Type B pancreatic cell (in vitro differentiated cells): ENCODE results near the gene NCOA1. TPM values are rescaled to one million over a fixed set of nuclear protein-coding genes. Genes with fewer than 3 reads are reported as not detected.

Experiments used
- DNase-seq: peaks from one replicate; pipeline ENCODE4 v3.0.0; 2021; ENCODE audit warnings: mixed read lengths; ENCODE audit not compliant: unreplicated experiment; ENCODE audit errors: extremely low spot score
- H3K27ac Mint-ChIP-seq: 2 replicates; pipeline ENCODE4 v1.8.0; 2021; ENCODE audit warnings: mild to moderate bottlenecking, mixed read lengths
- H3K27me3 Mint-ChIP-seq: 2 replicates; pipeline ENCODE4 v1.8.0; 2021; ENCODE audit warnings: mixed read lengths
- H3K36me3 Mint-ChIP-seq: 2 replicates; pipeline ENCODE4 v1.8.0; 2021; ENCODE audit warnings: mixed read lengths
- H3K4me1 Mint-ChIP-seq: one replicate; pipeline ENCODE4 v1.8.0; 2021; ENCODE audit warnings: mixed read lengths; ENCODE audit not compliant: unreplicated experiment
- H3K4me3 Mint-ChIP-seq: 2 replicates; pipeline ENCODE4 v1.8.0; 2021; ENCODE audit warnings: mild to moderate bottlenecking, mixed read lengths
- H3K9me3 Mint-ChIP-seq: 2 replicates; pipeline ENCODE4 v1.8.0; 2021; ENCODE audit warnings: mixed read lengths
- CTCF ChIP-seq: fragments of 200-600 bp; sonication (generic); conservative IDR thresholded peaks from 2 replicates; pipeline ENCODE4 v1.5.0; 2021; ENCODE audit warnings: antibody characterized with exemption, mild to moderate bottlenecking
- long read RNA-seq: library from polyadenylated mRNA; unstranded; transcript quantifications from one replicate; pipeline ENCODE4 v2.0.0, GENCODE V29; 2020
- total RNA-seq: library from RNA; stranded (reverse); gene quantifications from 2 replicates; pipeline ENCODE4 v1.2.1, GENCODE V29; 2021; ENCODE audit warnings: low replicate concordance

Gene NCOA1
- 18.1 and 23.8 TPM in 2 replicates for total RNA-seq
- long read RNA-seq, partial matches to known transcripts, result 9 of 12 reads
- long read RNA-seq, other reads (novel, unspliced or antisense), result 3 of 12 reads

DNA sequence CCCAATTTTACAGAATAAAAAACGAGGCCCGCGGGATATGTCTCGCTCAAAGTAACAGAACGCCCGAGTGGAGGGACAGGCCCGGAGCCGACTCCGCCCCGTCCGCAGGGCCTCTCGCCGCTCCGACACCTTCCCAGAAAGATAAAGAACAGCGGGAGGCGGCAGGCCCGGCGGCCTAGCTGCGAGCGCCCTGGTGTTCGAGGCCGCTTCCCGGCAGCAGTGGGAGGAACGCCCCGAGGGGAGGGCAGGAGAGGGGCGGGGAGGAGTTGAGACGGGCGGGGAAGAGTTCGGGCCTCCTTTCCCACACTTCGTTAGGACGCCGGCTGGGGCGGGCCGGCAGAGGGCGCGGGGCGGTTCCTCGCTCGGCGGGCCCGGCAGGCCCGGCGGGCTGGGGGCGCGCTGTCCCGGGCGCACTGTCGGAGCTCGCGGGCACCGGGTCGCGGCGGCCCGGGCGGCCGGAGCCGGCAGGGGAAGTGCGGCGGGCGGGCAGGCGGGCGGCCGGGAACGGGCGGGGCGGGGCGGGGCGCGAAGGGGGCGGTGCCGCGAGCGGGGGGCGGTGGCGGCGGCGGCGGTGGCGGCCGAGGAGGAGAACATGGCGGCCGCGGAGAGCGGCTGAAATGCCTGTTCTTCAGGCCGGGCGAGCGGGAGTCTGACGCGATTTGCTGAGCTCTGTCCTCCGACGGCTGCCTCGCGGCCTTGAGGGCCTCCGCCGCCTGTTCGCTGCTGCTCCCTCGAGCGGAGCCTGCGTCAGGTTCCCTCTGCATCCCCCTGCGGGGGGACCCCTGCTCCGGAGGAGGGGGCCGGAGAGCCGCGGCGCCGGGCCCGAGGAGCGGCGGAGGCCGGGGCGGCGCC lies at the start of gene NCOA1:
Gene NCOA1 (plus strand): TSS at position 565 of the 852 bp plus-strand sequence. CDS start 167,424 bp downstream, outside the sequence.
- TF ChIP-seq CTCF, result peak; percentile 51
- peak within 1 kb of the TSS; percentile 86 for H3K4me3 Mint-ChIP-seq
- H3K27ac Mint-ChIP-seq, result peak within 1 kb of the TSS; percentile 93
- H3K27me3 Mint-ChIP-seq, result peaks cover 13% of the 10 kb centered on the region
- H3K9me3 Mint-ChIP-seq, result no peaks in the 10 kb centered on the region
- H3K36me3 Mint-ChIP-seq, result no peaks in the 10 kb centered on the region
- DNase-seq, result peak; percentile 90
- peaks cover 36% of the 10 kb centered on the region for H3K4me1 Mint-ChIP-seq

GRCh38 chr2:24448797-24449196 lies 42.3 kb upstream of the NCOA1 start:
- no peak for DNase-seq
- no peaks in the 10 kb centered on the region for H3K36me3 Mint-ChIP-seq
- H3K27me3 Mint-ChIP-seq, result no peaks in the 10 kb centered on the region
- no peak overlapping the region for H3K27ac Mint-ChIP-seq
- H3K4me3 Mint-ChIP-seq, result no peak overlapping the region
- TF ChIP-seq CTCF, result no peak
- no peaks in the 10 kb centered on the region for H3K9me3 Mint-ChIP-seq
- H3K4me1 Mint-ChIP-seq, result no peaks in the 10 kb centered on the region

DNA sequence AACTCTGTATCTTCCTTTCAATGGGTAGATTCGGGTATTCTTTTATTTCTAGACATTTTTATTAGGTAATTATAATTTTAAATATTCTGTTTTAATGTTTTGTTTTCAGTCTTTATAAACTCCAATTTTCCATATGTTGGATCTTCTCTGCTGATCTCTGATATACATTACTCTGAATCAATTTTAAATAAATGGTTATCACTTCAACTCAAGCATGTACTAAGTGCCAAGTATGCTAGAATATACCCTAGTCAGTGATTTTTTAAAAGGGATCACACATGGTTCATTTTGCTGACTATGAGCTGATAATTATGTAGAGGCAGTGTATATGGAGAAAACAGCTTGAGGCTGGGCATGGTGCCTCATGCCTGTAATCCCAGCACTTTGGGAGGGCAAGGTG lies 41.7 kb upstream of the NCOA1 start:
- H3K4me3 Mint-ChIP-seq, result no peak overlapping the region
- no peak for DNase-seq
- peaks cover 1% of the 10 kb centered on the region for H3K27me3 Mint-ChIP-seq

GRCh38 chr2:24451805-24452501 lies 39.1 kb upstream of the NCOA1 start:
- TF ChIP-seq CTCF, result no peak
- H3K27ac Mint-ChIP-seq, result no peak overlapping the region
- no peak overlapping the region for H3K4me3 Mint-ChIP-seq
- no peak for DNase-seq
- H3K36me3 Mint-ChIP-seq, result no peaks in the 10 kb centered on the region
- peaks cover 7% of the 10 kb centered on the region for H3K4me1 Mint-ChIP-seq
- peaks cover 9% of the 10 kb centered on the region for H3K27me3 Mint-ChIP-seq
- H3K9me3 Mint-ChIP-seq, result no peaks in the 10 kb centered on the region

More for the DNA sequence above, 41.7 kb upstream of the NCOA1 start:
- Mint-ChIP-seq H3K36me3 (no peaks in the 10 kb centered on the region), H3K27ac (no peak overlapping the region), H3K9me3 (no peaks in the 10 kb centered on the region), H3K4me1 (peaks cover 2% of the 10 kb centered on the region)
- TF ChIP-seq CTCF, result no peak

DNA sequence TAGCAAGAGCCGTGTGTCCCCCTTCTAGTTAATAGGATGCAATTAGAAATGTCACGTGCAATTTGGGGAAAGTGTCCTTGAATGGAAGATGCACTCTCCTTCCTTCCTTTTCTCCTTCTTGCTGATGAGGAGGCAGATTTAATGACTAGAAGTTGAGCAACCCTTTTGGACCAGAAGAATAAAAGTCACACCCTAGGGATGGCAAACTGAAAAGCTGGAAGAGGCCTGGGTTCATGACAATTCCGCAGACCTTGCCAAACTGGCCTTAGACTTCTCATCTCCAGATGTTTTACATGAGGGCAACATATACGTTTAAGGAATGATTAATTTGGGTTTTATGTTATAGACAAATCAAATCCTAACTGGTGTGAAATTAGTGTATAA lies 38.6 kb upstream of the NCOA1 start:
- Mint-ChIP-seq H3K4me1 (peaks cover 7% of the 10 kb centered on the region), H3K36me3 (no peaks in the 10 kb centered on the region), H3K27me3 (peaks cover 9% of the 10 kb centered on the region), H3K27ac (no peak overlapping the region), H3K9me3 (no peaks in the 10 kb centered on the region), H3K4me3 (no peak overlapping the region)
- TF ChIP-seq CTCF, result no peak
- no peak for DNase-seq
